Measurements from ENCODE around the gene TMEM14B.

- TF ChIP-seq CTCF (IDR thresholded peaks at IDR 0.05) (no peak), BHLHE40 (IDR thresholded peaks at IDR 0.05; ENCODE audit: low read depth, low read length) (no peak), NR3C1 (IDR thresholded peaks at IDR 0.05) (no peak), HMGXB4 (CRISPR knock-in tag; IDR thresholded peaks at IDR 0.05; ENCODE audit: borderline replicate concordance) (no peak), REST (IDR thresholded peaks at IDR 0.05) (no peak), EP300 (IDR thresholded peaks at IDR 0.05) (no peak), CHD2 (IDR thresholded peaks at IDR 0.05; ENCODE audit: low read length, partially characterized antibody) (no peak), USF2 (IDR thresholded peaks at IDR 0.05) (no peak), POLR2A (IDR thresholded peaks at IDR 0.05; ENCODE audit: low read length) (no peak), CBX2 (IDR thresholded peaks at IDR 0.05; ENCODE audit: borderline replicate concordance, low read depth) (no peak), ELK1 (IDR thresholded peaks at IDR 0.05; ENCODE audit: low read depth, low read length) (no peak), FOXS1 (CRISPR knock-in tag; IDR thresholded peaks at IDR 0.05) (no peak), PHF8 (IDR thresholded peaks at IDR 0.05; ENCODE audit: borderline replicate concordance, low read depth) (no peak)
Measured at GRCh38 chr6:10725716-10726115, 21.9 kb upstream of the TMEM14B start.
